T-cell (primary cell): Measurements from ENCODE around the gene AGAP6. TPM values are rescaled to one million over a fixed set of nuclear protein-coding genes. Genes with fewer than 3 reads are reported as not detected.
"Not testable (repeated sequence)": the region's sequence is repeated elsewhere in the genome, so short reads cannot be mapped to it uniquely, and the experiment has no call there.

Experiments used
- ATAC-seq, 4 experiments: fragments of 200-7000 bp in 3 of 4; fragments of 150-1000 bp in 1 of 4; cut with Tn5 transposase; replicated peaks in 1 of 4; 1 replicate in 3 of 4; 2 replicates in 1 of 4; pipeline ENCODE4 v1.10.0; 2021; ENCODE audit warnings: moderate library complexity in 3 of 4, mild to moderate bottlenecking in 2 of 4, moderate number of reproducible peaks in 1 of 4
- CTCF ChIA-PET, 2 donors: fragments of 300-600 bp; sonication (Branson Sonifier 250); formaldehyde crosslinking; loops; one replicate each; lab custom pipeline; 2022; ENCODE audit warnings: antibody characterized with exemption in 2 of 2; lab: Charles Lee
- POLR2A ChIA-PET, 2 donors: fragments of 300-600 bp; sonication (Branson Sonifier 250); formaldehyde crosslinking; loops; one replicate each; lab custom pipeline; 2022; ENCODE audit warnings: antibody characterized with exemption in 2 of 2; lab: Charles Lee
- DNase-seq, 35 experiments: peaks; one replicate each; pipeline versions ENCODE4 v3.0.0 to v3.0.0-alpha.2; 2013 to 2023
- H3K27ac ChIP-seq: one replicate; pipeline ENCODE4 v1.5.1; 2013; ENCODE audit warnings: low read length
- H3K27me3 ChIP-seq, 2 experiments: replicated peaks in 1 of 2; 1 replicate in 1 of 2; 2 replicates in 1 of 2; pipeline versions ENCODE4 v1.6.1 to v1.7.0; 2013; ENCODE audit warnings: low read length in 1 of 2, mixed read lengths in 1 of 2; ENCODE audit not compliant: control insufficient read depth in 2 of 2, insufficient read depth in 2 of 2; ENCODE audit errors: extremely low read depth in 1 of 2
- H3K36me3 ChIP-seq, 2 donors: 1 replicate in 1 of 2; 2 replicates in 1 of 2; pipeline versions ENCODE4 v1.6.1 to v1.7.0; 2013; ENCODE audit warnings: low read length in 1 of 2; ENCODE audit not compliant: control insufficient read depth in 2 of 2, insufficient read depth in 1 of 2; ENCODE audit errors: extremely low read depth in 1 of 2
- H3K4me1 ChIP-seq, 2 experiments: 1 replicate in 1 of 2; 2 replicates in 1 of 2; pipeline versions ENCODE4 v1.6.1 to v1.7.0; 2013; ENCODE audit warnings: low read length in 2 of 2, mixed read lengths in 1 of 2; ENCODE audit not compliant: insufficient read depth in 2 of 2, control insufficient read depth in 1 of 2; ENCODE audit errors: extremely low read depth in 1 of 2
- H3K4me3 ChIP-seq, 2 donors: 1 replicate in 1 of 2; 2 replicates in 1 of 2; pipeline versions ENCODE4 v1.5.1 to v1.7.0; 2013; ENCODE audit warnings: mild to moderate bottlenecking in 2 of 2, low read length in 1 of 2, moderate library complexity in 1 of 2; ENCODE audit not compliant: control insufficient read depth in 1 of 2; ENCODE audit errors: extremely low read depth in 1 of 2
- H3K9me3 ChIP-seq: 2 replicates; pipeline ENCODE4 v1.7.0; 2013
- H3K27ac Mint-ChIP-seq, 2 donors: one replicate each; pipeline ENCODE4 v1.8.0; 2020 to 2021; ENCODE audit warnings: mild to moderate bottlenecking in 2 of 2, mixed read lengths in 2 of 2
- H3K27me3 Mint-ChIP-seq, 2 donors: one replicate each; pipeline ENCODE4 v1.8.0; 2021 to 2022; ENCODE audit warnings: mixed read lengths in 2 of 2
- H3K36me3 Mint-ChIP-seq: one replicate; pipeline ENCODE4 v1.8.0; 2021; ENCODE audit warnings: mixed read lengths
- H3K4me1 Mint-ChIP-seq, 3 donors: one replicate each; pipeline ENCODE4 v1.8.0; 2020 to 2022; ENCODE audit warnings: mixed read lengths in 3 of 3, mild to moderate bottlenecking in 1 of 3
- H3K4me3 Mint-ChIP-seq, 3 donors: one replicate each; pipeline ENCODE4 v1.8.0; 2020 to 2022; ENCODE audit warnings: mild to moderate bottlenecking in 3 of 3, mixed read lengths in 3 of 3, moderate library complexity in 3 of 3
- H3K9me3 Mint-ChIP-seq, 3 donors: one replicate each; pipeline ENCODE4 v1.8.0; 2020 to 2022; ENCODE audit warnings: mixed read lengths in 3 of 3
- WGBS: methylation state at CpG from one replicate; pipeline ENCODE4 v1.1.5; 2013; ENCODE audit warnings: missing lambda C conversion rate; ENCODE audit not compliant: insufficient coverage; 5-methylcytosine and 5-hydroxymethylcytosine counted together
- total RNA-seq, 35 experiments: library from RNA in 6 of 35; stranded (reverse) in 6 of 35; fragments of 120-200 nt in 1 of 35; gene quantifications; one replicate each; pipeline versions ENCODE4 v1.2.1 to v1.2.4 and lab custom pipeline; 2013 to 2026

The AGAP6 gene
- total RNA-seq, 5 donors from 2014 or later (not counting 1 experiment from before 2014, with no cell fraction given), result 14.6 to 29.0 (median 21.9) TPM

DNA sequence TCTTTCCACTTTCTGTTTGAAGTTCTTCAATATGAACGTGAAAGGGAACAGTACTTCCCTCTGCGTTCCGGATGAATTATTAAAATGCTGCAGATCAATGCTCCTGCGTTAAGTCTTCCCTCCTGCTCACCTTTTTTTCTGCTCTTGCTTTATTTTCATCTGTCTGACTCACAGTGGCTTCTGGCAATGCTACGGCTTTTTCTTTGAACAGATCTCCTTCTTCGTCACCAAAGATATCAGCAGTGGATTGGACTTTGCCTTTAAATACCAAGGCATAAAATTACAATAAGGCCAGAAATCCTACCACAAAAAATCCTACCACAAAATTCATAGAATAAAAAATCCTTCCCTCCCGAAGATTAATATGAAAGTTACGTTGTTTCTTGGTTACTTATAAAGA, 68.4 kb downstream of the AGAP6 start:
- CTCF ChIA-PET, DNase-seq, H3K27me3 ChIP-seq, POLR2A ChIA-PET, H3K4me1 Mint-ChIP-seq, H3K27ac ChIP-seq, H3K27me3 Mint-ChIP-seq, ATAC-seq, H3K36me3 ChIP-seq, H3K36me3 Mint-ChIP-seq, H3K4me1 ChIP-seq, H3K4me3 ChIP-seq, H3K9me3 Mint-ChIP-seq, H3K27ac Mint-ChIP-seq, H3K9me3 ChIP-seq, H3K4me3 Mint-ChIP-seq: not testable (repeated sequence)
- WGBS, result no CpG with 5 or more reads among the region's 8 CpGs

DNA sequence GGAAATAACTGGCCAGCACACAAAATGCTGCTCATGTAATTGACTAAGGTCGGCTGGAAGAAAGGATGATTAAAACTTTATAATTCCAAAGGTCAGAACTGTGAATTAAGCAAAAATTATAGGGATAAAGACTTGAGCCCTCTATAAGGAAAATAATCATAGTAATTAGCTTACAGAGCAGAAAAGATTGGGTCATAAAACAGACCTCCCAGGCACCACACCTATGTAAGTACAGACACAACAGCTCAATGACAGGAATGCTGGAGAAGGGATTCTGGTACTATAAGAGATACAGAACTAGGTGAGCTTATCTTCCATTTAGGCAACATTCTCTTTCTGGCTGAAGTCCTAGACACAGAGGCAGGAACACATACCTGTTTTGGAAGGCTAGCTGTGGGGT, 70.5 kb downstream of the AGAP6 start:
- H3K27ac Mint-ChIP-seq, H3K4me3 ChIP-seq, ATAC-seq, H3K27me3 ChIP-seq, H3K36me3 ChIP-seq, H3K27me3 Mint-ChIP-seq, H3K4me3 Mint-ChIP-seq, H3K36me3 Mint-ChIP-seq, H3K27ac ChIP-seq, CTCF ChIA-PET, H3K9me3 Mint-ChIP-seq, DNase-seq, H3K4me1 Mint-ChIP-seq, H3K9me3 ChIP-seq, POLR2A ChIA-PET, H3K4me1 ChIP-seq: not testable (repeated sequence)
- WGBS, result no CpG with 5 or more reads among the region's 1 CpG

DNA sequence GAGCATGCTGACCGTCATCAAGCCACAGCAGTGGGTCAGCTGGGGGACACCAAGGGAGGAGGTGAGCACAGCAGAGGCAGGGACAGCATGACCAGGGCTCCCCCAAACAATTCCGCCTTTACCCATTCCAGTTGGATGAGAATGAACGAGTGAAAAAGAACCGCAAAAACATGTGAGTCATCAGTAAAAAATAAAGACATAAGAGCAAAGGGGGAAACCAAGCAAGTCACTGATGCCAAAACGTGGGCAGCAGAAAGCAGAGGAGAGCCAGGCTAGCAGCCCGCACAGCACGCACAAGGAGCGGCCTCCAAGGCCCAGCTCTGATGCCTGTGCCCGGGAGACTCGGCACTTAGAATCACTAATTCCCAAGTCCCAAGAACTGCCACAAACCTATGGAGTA, 71.7 kb downstream of the AGAP6 start:
- not testable (repeated sequence) for H3K27me3 Mint-ChIP-seq

More for the DNA sequence above, 71.7 kb downstream of the AGAP6 start:
- H3K4me1 Mint-ChIP-seq, H3K27me3 ChIP-seq, H3K4me3 Mint-ChIP-seq, POLR2A ChIA-PET, H3K36me3 Mint-ChIP-seq, H3K27ac Mint-ChIP-seq, H3K4me3 ChIP-seq, CTCF ChIA-PET, ATAC-seq, H3K9me3 ChIP-seq, DNase-seq, H3K36me3 ChIP-seq, H3K9me3 Mint-ChIP-seq, H3K4me1 ChIP-seq, H3K27ac ChIP-seq: not testable (repeated sequence)
- 87% methylated on average over 4 of the region's 10 CpGs for WGBS

Other genes with a start within 250 kb of the AGAP6 start
- gene OGDHL, start 226.1 kb upstream of the AGAP6 start, total RNA-seq, result under 1 TPM in 1 of 5 donors, not detected in 4; 0.56 TPM
- gene PARG, start 46.4 kb upstream of the AGAP6 start, total RNA-seq, result 10 to 100 TPM; 30.2 to 34.8 (median 32.8) TPM
- 10 to 100 TPM; 25.3 to 35.8 (median 28.1) TPM for gene TIMM23B, start 46.4 kb upstream of the AGAP6 start, total RNA-seq
- 10 to 100 TPM; 46.2 to 62.6 (median 55.3) TPM for gene WASHC2A, start 79.5 kb downstream of the AGAP6 start, total RNA-seq